Mesodermal cell (in vitro differentiated cells): ENCODE data around the gene CPN1.
"Not testable (repeated sequence)": the region's sequence is repeated elsewhere in the genome, so short reads cannot be mapped to it uniquely, and the experiment has no call there.

Experiments used
- H3K27ac ChIP-seq: 2 replicates; pipeline ENCODE4 v1.7.0; 2013; ENCODE audit warnings: mild to moderate bottlenecking, low read depth, low read length, moderate library complexity; ENCODE audit not compliant: severe bottlenecking
- H3K36me3 ChIP-seq: 2 replicates; pipeline ENCODE4 v1.7.1; 2013; ENCODE audit warnings: mild to moderate bottlenecking, low read length, moderate library complexity; ENCODE audit not compliant: control insufficient read depth, insufficient read depth
- H3K4me1 ChIP-seq: one replicate; pipeline ENCODE4 v1.7.1; 2013; ENCODE audit warnings: mild to moderate bottlenecking, low read length; ENCODE audit not compliant: insufficient read depth, control insufficient read depth, poor library complexity, severe bottlenecking
- H3K4me3 ChIP-seq: 2 replicates; pipeline ENCODE4 v1.7.0; 2013; ENCODE audit warnings: low read length, control low read depth, mild to moderate bottlenecking; ENCODE audit not compliant: insufficient read depth, poor library complexity, severe bottlenecking; ENCODE audit errors: extremely low read depth
- H3K9me3 ChIP-seq: 2 replicates; pipeline ENCODE4 v1.7.1; 2013; ENCODE audit warnings: mild to moderate bottlenecking, low read length, moderate library complexity; ENCODE audit not compliant: control insufficient read depth
- WGBS, 2 experiments: methylation state at CpG; one replicate each; pipeline ENCODE4 v1.1.5; 2013; ENCODE audit warnings: missing lambda C conversion rate in 2 of 2; ENCODE audit not compliant: insufficient coverage in 2 of 2; 5-methylcytosine and 5-hydroxymethylcytosine counted together

CPN1 gene

GRCh38 chr10:100082276-100082675 is 607 bp upstream of the CPN1 start:
- not testable (repeated sequence) for H3K4me3 ChIP-seq, H3K27ac ChIP-seq, H3K9me3 ChIP-seq, H3K36me3 ChIP-seq, H3K4me1 ChIP-seq

- Histone ChIP-seq H3K9me3 (no peaks in the 10 kb centered on the region), H3K36me3 (no peaks in the 10 kb centered on the region), H3K27ac (no peak overlapping the region), H3K4me3 (no peak overlapping the region), H3K4me1 (no peaks in the 10 kb centered on the region)
- 71% methylated on average over 1 of the region's 2 CpGs; no CpG with 5 or more reads in 1 of the 2 experiments for WGBS, 2 experiments
These were observed 4.9 kb downstream of the CPN1 start for GRCh38 chr10:100076750-100077149.

GRCh38 chr10:100075426-100076220 is 6.0 kb downstream of the CPN1 start:
- Histone ChIP-seq H3K27ac (no peak overlapping the region), H3K4me1 (no peaks in the 10 kb centered on the region), H3K9me3 (no peaks in the 10 kb centered on the region), H3K36me3 (no peaks in the 10 kb centered on the region), H3K4me3 (no peak overlapping the region)
- WGBS, 2 experiments = 95 to 99% methylated on average over 17 to 18 of the region's 18 CpGs

- no peak overlapping the region for H3K27ac ChIP-seq
- H3K4me1 ChIP-seq = no peaks in the 10 kb centered on the region
- H3K36me3 ChIP-seq = no peaks in the 10 kb centered on the region
- no peak overlapping the region for H3K4me3 ChIP-seq
- H3K9me3 ChIP-seq = no peaks in the 10 kb centered on the region
These were observed 9.2 kb downstream of the CPN1 start for GRCh38 chr10:100072514-100072913.

GRCh38 chr10:100071529-100071928 is 10.1 kb downstream of the CPN1 start:
- H3K4me1 ChIP-seq = no peaks in the 10 kb centered on the region
- H3K27ac ChIP-seq = no peak overlapping the region
- H3K36me3 ChIP-seq = no peaks in the 10 kb centered on the region
- no peak overlapping the region for H3K4me3 ChIP-seq
- H3K9me3 ChIP-seq = no peaks in the 10 kb centered on the region
- 71% methylated on average over 1 of the region's 2 CpGs; no CpG with 5 or more reads in 1 of the 2 experiments for WGBS, 2 experiments

- Histone ChIP-seq H3K27ac (no peak overlapping the region), H3K36me3 (no peaks in the 10 kb centered on the region), H3K9me3 (no peaks in the 10 kb centered on the region), H3K4me3 (no peak overlapping the region), H3K4me1 (no peaks in the 10 kb centered on the region)
- WGBS, 2 experiments = no CpG with 5 or more reads among the region's 1 CpG
These were observed 14.2 kb downstream of the CPN1 start for GRCh38 chr10:100067466-100067865.

- Histone ChIP-seq H3K36me3 (no peaks in the 10 kb centered on the region), H3K27ac (no peak overlapping the region), H3K9me3 (no peaks in the 10 kb centered on the region), H3K4me3 (no peak overlapping the region), H3K4me1 (no peaks in the 10 kb centered on the region)
- WGBS, 2 experiments = 94 to 95% methylated on average over 19 to 22 of the region's 23 CpGs
These were observed 16.5 kb downstream of the CPN1 start for GRCh38 chr10:100065084-100065660.

GRCh38 chr10:100061401-100061800 is 20.3 kb downstream of the CPN1 start:
- no peaks in the 10 kb centered on the region for H3K36me3 ChIP-seq
- no peaks in the 10 kb centered on the region for H3K9me3 ChIP-seq
- H3K4me3 ChIP-seq = no peak overlapping the region
- no CpG with 5 or more reads among the region's 1 CpG for WGBS, 2 experiments
- H3K4me1 ChIP-seq = no peaks in the 10 kb centered on the region
- no peak overlapping the region for H3K27ac ChIP-seq

- H3K9me3 ChIP-seq = peaks cover 6% of the 10 kb centered on the region
- H3K27ac ChIP-seq = no peak overlapping the region
- H3K36me3 ChIP-seq = no peaks in the 10 kb centered on the region
- WGBS, 2 experiments = 86 to 100% methylated on average over 1 of the region's 1 CpG
- no peaks in the 10 kb centered on the region for H3K4me1 ChIP-seq
- H3K4me3 ChIP-seq = no peak overlapping the region
These were observed 23.7 kb downstream of the CPN1 start for GRCh38 chr10:100057948-100058347.

GRCh38 chr10:100053686-100054460 is 27.8 kb downstream of the CPN1 start:
- Histone ChIP-seq H3K4me1 (no peaks in the 10 kb centered on the region), H3K4me3 (no peak overlapping the region), H3K36me3 (no peaks in the 10 kb centered on the region), H3K27ac (no peak overlapping the region), H3K9me3 (peaks cover 6% of the 10 kb centered on the region)
- WGBS, 2 experiments = 38 to 47% methylated on average over 2 to 4 of the region's 6 CpGs
